Measurements from ENCODE around the gene PEMT. TPM values are rescaled to one million over a fixed set of nuclear protein-coding genes. Genes with fewer than 3 reads are reported as not detected.

The PEMT gene
- total and polyA plus RNA-seq, 2 of the 8 experiments (the other 6 are each of a cell fraction or from before 2014, with no cell fraction given) = 42.0 to 118 TPM

DNA sequence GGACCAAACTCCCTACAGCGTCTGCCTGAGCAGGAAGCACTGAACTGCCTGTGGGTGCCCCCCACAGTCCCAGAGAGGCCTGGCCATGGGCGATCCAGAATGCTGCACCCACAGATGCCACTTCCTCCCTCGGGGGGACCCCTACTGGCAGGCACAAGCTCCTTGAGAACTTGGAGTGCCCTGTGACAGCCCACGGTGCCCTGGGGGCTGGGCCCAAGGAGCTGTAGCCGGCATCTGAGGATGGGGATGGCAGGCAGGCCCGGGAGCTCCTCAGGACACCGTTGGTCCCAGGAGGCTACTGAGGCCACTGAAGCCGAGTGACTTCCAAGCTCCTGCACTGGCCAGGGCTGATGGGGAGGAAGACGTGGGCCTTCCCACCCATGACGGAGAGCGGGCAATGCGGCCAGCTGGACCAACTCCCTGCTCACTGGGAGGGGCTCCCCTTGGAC, 80.2 kb downstream of the PEMT start (continued):
- TF ChIP-seq, protein P1, sequence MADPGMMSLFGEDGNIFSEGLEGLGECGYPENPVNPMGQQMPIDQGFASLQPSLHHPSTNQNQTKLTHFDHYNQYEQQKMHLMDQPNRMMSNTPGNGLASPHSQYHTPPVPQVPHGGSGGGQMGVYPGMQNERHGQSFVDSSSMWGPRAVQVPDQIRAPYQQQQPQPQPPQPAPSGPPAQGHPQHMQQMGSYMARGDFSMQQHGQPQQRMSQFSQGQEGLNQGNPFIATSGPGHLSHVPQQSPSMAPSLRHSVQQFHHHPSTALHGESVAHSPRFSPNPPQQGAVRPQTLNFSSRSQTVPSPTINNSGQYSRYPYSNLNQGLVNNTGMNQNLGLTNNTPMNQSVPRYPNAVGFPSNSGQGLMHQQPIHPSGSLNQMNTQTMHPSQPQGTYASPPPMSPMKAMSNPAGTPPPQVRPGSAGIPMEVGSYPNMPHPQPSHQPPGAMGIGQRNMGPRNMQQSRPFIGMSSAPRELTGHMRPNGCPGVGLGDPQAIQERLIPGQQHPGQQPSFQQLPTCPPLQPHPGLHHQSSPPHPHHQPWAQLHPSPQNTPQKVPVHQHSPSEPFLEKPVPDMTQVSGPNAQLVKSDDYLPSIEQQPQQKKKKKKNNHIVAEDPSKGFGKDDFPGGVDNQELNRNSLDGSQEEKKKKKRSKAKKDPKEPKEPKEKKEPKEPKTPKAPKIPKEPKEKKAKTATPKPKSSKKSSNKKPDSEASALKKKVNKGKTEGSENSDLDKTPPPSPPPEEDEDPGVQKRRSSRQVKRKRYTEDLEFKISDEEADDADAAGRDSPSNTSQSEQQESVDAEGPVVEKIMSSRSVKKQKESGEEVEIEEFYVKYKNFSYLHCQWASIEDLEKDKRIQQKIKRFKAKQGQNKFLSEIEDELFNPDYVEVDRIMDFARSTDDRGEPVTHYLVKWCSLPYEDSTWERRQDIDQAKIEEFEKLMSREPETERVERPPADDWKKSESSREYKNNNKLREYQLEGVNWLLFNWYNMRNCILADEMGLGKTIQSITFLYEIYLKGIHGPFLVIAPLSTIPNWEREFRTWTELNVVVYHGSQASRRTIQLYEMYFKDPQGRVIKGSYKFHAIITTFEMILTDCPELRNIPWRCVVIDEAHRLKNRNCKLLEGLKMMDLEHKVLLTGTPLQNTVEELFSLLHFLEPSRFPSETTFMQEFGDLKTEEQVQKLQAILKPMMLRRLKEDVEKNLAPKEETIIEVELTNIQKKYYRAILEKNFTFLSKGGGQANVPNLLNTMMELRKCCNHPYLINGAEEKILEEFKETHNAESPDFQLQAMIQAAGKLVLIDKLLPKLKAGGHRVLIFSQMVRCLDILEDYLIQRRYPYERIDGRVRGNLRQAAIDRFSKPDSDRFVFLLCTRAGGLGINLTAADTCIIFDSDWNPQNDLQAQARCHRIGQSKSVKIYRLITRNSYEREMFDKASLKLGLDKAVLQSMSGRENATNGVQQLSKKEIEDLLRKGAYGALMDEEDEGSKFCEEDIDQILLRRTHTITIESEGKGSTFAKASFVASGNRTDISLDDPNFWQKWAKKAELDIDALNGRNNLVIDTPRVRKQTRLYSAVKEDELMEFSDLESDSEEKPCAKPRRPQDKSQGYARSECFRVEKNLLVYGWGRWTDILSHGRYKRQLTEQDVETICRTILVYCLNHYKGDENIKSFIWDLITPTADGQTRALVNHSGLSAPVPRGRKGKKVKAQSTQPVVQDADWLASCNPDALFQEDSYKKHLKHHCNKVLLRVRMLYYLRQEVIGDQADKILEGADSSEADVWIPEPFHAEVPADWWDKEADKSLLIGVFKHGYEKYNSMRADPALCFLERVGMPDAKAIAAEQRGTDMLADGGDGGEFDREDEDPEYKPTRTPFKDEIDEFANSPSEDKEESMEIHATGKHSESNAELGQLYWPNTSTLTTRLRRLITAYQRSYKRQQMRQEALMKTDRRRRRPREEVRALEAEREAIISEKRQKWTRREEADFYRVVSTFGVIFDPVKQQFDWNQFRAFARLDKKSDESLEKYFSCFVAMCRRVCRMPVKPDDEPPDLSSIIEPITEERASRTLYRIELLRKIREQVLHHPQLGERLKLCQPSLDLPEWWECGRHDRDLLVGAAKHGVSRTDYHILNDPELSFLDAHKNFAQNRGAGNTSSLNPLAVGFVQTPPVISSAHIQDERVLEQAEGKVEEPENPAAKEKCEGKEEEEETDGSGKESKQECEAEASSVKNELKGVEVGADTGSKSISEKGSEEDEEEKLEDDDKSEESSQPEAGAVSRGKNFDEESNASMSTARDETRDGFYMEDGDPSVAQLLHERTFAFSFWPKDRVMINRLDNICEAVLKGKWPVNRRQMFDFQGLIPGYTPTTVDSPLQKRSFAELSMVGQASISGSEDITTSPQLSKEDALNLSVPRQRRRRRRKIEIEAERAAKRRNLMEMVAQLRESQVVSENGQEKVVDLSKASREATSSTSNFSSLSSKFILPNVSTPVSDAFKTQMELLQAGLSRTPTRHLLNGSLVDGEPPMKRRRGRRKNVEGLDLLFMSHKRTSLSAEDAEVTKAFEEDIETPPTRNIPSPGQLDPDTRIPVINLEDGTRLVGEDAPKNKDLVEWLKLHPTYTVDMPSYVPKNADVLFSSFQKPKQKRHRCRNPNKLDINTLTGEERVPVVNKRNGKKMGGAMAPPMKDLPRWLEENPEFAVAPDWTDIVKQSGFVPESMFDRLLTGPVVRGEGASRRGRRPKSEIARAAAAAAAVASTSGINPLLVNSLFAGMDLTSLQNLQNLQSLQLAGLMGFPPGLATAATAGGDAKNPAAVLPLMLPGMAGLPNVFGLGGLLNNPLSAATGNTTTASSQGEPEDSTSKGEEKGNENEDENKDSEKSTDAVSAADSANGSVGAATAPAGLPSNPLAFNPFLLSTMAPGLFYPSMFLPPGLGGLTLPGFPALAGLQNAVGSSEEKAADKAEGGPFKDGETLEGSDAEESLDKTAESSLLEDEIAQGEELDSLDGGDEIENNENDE (IDR thresholded peaks at IDR 0.05; ENCODE audit: insufficient replicate concordance, low read length) = no peak
- TF ChIP-seq RXRA (IDR thresholded peaks at IDR 0.05; ENCODE audit: insufficient read depth, low read depth, low read length) (no peak), YY1 (IDR thresholded peaks at IDR 0.05; ENCODE audit: low read depth, low read length) (no peak), NANOG (IDR thresholded peaks at IDR 0.05; ENCODE audit: insufficient read depth, low read depth, low read length, poor library complexity, severe bottlenecking) (no peak), SP2 (IDR thresholded peaks at IDR 0.05; ENCODE audit: low read length) (no peak), SP4 (IDR thresholded peaks at IDR 0.05; ENCODE audit: low read length) (no peak), CREB1 (IDR thresholded peaks at IDR 0.05) (no peak), RFX5 (IDR thresholded peaks at IDR 0.05; ENCODE audit: borderline replicate concordance, low read depth, low read length) (no peak), POLR2AphosphoS5 (IDR thresholded peaks at IDR 0.05; ENCODE audit: low read depth, low read length) (no peak)
- TF ChIP-seq, protein P2, sequence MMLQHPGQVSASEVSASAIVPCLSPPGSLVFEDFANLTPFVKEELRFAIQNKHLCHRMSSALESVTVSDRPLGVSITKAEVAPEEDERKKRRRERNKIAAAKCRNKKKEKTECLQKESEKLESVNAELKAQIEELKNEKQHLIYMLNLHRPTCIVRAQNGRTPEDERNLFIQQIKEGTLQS (IDR thresholded peaks at IDR 0.05; ENCODE audit: insufficient read depth, low read depth, low read length) = no peak

Data from H1 (cell line).